Bronchial epithelial cell (primary cell): ENCODE measurements around the gene RBFOX2. TPM values are rescaled to one million over a fixed set of nuclear protein-coding genes. Genes with fewer than 3 reads are reported as not detected.

Experiments
- DNase-seq: peaks from one replicate; pipeline ENCODE4 v3.0.0-alpha.2; 2010; ENCODE audit warnings: low read depth
- FAIRE-seq: peaks from 2 replicates; lab custom pipeline; 2011; peaks lifted over from hg19 to GRCh38; lab: Jason Lieb, UNC
- H3K27me3 ChIP-seq: 2 replicates; pipeline ENCODE4 v1.5.1; 2011; ENCODE audit warnings: low read length; ENCODE audit not compliant: control insufficient read depth, insufficient read depth
- H3K36me3 ChIP-seq: 2 replicates; pipeline ENCODE4 v1.5.1; 2011; ENCODE audit warnings: low read length; ENCODE audit not compliant: control insufficient read depth, insufficient read depth
- H3K4me3 ChIP-seq: 2 replicates; pipeline ENCODE4 v1.5.1; 2011; ENCODE audit warnings: mild to moderate bottlenecking, low read depth, low read length, control low read depth
- total RNA-seq: library from RNA; depleted of rRNA; stranded (reverse); fragments of >200 nt; gene quantifications from 2 replicates; pipeline ENCODE4 v1.2.1, GENCODE V29; 2014
- TF ChIP-seq, protein P1 (sequence below): IDR thresholded peaks from 2 replicates; pipeline ENCODE4 v1.5.1; 2011; ENCODE audit warnings: mild to moderate bottlenecking, moderate library complexity, low read length, control low read depth, inconsistent platforms; ENCODE audit not compliant: insufficient read depth, severe bottlenecking

RBFOX2 gene
- total RNA-seq, 1 donor from 2014 or later = 69.5 TPM

DNA sequence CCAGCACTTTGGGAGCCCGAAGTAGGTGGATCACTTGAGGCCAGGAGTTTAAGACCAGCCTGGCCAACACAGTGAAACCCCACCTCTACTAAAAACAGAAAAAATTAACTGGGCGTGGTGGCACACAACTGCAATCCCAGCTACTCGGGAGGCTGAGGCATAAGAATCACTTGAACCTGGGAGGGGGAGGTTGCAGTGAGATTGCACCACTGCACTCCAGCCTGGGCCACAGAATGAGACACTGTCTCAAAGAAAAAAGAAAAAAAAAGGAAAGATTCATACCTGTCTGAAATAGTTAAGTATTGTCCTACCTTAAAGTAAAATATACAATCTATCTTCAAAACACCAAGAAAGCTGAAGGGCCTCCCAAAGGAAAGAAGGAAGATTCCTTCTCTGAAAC, 20.1 kb downstream of the RBFOX2 start:
- FAIRE-seq (no peak), DNase-seq (no peak)
- TF ChIP-seq, protein P1, sequence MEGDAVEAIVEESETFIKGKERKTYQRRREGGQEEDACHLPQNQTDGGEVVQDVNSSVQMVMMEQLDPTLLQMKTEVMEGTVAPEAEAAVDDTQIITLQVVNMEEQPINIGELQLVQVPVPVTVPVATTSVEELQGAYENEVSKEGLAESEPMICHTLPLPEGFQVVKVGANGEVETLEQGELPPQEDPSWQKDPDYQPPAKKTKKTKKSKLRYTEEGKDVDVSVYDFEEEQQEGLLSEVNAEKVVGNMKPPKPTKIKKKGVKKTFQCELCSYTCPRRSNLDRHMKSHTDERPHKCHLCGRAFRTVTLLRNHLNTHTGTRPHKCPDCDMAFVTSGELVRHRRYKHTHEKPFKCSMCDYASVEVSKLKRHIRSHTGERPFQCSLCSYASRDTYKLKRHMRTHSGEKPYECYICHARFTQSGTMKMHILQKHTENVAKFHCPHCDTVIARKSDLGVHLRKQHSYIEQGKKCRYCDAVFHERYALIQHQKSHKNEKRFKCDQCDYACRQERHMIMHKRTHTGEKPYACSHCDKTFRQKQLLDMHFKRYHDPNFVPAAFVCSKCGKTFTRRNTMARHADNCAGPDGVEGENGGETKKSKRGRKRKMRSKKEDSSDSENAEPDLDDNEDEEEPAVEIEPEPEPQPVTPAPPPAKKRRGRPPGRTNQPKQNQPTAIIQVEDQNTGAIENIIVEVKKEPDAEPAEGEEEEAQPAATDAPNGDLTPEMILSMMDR = no peak
- H3K36me3 ChIP-seq = no peaks in the 10 kb centered on the region
- H3K4me3 ChIP-seq = no peak overlapping the region
- no peaks in the 10 kb centered on the region for H3K27me3 ChIP-seq

DNA sequence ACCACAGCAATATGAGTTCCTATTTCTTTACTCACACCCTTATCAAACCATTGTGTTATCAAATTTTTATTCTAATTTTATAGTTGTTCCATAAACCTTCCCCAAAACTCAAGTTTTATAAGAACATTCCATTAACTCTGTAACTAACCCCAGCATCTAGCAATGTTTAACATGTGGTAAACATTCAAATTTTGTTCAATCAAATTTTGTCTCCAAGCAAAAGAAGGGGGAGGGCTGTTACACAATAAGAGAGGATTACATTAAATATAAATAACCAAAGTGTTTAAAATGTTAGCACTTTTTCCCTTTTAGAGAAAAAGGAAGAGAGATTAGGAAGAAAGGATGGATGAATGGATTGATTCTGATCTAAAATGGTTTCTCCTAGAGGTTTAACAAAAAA, 20.5 kb downstream of the RBFOX2 start:
- TF ChIP-seq, protein P1 = no peak
- DNase-seq = no peak
- H3K36me3 ChIP-seq = no peaks in the 10 kb centered on the region
- FAIRE-seq = no peak
- H3K27me3 ChIP-seq = no peaks in the 10 kb centered on the region
- H3K4me3 ChIP-seq = no peak overlapping the region

DNA sequence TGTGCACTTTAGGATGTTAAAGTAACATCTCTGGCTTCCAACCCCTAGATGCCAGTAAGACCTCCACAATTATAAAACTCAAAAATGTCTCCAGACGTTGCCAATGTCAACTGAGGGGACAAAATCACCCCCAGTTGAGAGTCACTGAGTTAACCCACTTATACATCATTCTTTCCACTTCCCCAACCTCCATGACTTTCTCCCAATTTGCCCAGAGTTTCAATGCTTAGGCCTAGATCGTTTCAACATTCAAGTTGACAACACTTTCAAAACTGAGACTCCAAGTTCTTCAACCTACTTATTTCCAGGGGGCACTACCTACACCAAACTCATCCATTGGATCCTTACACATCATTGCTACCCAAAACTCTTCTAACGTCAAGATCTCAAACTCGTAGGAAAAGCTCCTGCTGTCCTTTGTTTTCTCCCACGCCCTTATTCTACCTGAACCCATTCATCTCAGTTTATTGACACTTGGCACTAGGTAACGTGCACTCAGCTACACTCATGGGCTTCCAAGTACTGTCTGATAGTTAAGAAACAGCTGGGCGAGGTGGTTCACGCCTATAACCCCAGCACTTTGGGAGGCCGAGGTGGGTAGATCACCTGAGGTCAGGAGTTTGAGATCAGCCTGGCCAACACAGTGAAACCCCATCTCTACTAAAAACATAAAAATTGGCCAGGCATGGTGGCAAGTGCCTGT, 24.5 kb downstream of the RBFOX2 start:
- TF ChIP-seq, protein P1 = no peak
- FAIRE-seq = no peak
- no peak overlapping the region for H3K4me3 ChIP-seq
- DNase-seq = no peak
- H3K36me3 ChIP-seq = no peaks in the 10 kb centered on the region
- no peaks in the 10 kb centered on the region for H3K27me3 ChIP-seq

DNA sequence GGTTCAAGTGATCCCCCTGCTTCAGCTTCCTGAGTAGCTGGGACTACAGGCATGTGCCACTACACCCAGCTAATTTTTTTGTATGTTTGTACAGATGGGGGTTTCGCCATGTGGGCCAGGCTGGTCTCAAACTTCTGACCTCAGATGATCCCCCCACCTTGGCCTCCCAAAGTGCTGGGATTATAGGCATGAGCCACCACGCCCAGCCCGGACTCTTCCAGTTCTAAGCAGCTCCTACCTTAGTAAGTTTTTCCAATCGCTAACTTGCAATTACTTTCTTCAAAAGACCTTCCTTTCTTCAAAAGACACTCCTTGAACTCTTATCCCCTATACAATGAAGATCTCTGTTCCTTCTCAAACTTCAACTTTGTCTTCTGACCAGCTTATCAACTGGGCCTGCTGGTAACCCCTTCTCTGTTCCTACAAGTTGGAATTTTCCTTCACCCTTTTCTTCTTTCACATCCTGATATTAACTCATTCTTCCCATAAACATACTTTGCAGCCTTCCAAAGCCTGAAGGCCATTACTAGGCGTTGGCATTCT, 25.8 kb downstream of the RBFOX2 start:
- TF ChIP-seq, protein P1 = no peak
- DNase-seq = no peak
- Histone ChIP-seq H3K36me3 (no peaks in the 10 kb centered on the region), H3K27me3 (no peaks in the 10 kb centered on the region), H3K4me3 (no peak overlapping the region)
- no peak for FAIRE-seq

DNA sequence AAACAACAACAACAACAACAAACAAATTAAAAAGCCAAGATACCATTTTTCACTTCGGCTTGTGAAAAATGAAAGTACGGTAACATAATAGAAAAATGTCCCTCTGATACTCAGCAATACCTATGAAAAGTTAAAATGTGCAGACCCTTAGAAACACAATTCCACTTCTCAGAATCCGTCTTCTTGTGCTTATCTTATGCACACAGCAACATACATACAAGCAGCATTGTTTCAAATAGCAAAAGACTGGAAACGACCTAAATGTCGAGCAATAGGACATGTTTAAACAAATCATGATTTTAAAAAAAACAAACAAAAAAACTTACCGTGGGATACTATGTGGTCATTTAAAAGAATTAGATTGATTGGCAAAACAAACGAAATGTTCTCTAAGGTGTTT, 26.5 kb downstream of the RBFOX2 start:
- Histone ChIP-seq H3K27me3 (no peaks in the 10 kb centered on the region), H3K4me3 (no peak overlapping the region), H3K36me3 (no peaks in the 10 kb centered on the region)
- DNase-seq (no peak), FAIRE-seq (no peak)
- TF ChIP-seq, protein P1 = no peak
